ENCODE results near the gene GSTO1.

Gene GSTO1

GRCh38 chr10:104307576-104308438, 53.1 kb downstream of the GSTO1 start:
- DNase-seq, result no peak

- no peak for DNase-seq
These were observed 53.8 kb downstream of the GSTO1 start for GRCh38 chr10:104308439-104308903.

- DNase-seq, result no peak
These were observed 55.6 kb downstream of the GSTO1 start for GRCh38 chr10:104309980-104310978.

- DNase-seq, result no peak
These were observed 56.6 kb downstream of the GSTO1 start for GRCh38 chr10:104311184-104311720.

- DNase-seq, result no peak
These were observed 60.1 kb downstream of the GSTO1 start for GRCh38 chr10:104314591-104315485.

DNA sequence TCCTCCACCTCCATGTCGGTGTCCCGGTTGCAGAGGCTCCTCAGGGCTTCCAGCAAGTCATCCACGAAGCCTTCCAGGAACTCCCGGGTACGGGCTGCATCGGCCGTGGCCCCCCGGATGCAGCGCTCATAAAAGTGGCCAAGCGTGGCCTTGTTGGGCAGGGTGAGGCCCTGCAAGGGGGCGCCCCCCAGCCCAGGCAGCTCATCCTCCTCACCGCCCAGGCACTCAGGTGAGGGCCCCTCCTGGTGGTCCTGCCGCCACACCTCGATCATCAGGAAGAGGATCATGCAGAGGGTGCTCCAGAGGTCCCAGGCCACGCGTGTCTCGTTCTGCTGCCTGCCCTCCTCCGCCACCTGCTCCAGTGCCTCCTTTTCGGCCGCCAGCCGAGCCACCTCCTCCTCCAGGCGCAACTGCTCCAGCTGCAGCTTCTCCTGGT, 60.8 kb downstream of the GSTO1 start:
- DNase-seq, result no peak

GRCh38 chr10:104316321-104317099, 61.8 kb downstream of the GSTO1 start:
- no peak for DNase-seq
